ENCODE measurements around the gene ANKRD13D. TPM values are rescaled to one million over a fixed set of nuclear protein-coding genes. Genes with fewer than 3 reads are reported as not detected.

The ANKRD13D gene
- total RNA-seq, 1 experiment from 2014 or later = 58.9 TPM

DNA sequence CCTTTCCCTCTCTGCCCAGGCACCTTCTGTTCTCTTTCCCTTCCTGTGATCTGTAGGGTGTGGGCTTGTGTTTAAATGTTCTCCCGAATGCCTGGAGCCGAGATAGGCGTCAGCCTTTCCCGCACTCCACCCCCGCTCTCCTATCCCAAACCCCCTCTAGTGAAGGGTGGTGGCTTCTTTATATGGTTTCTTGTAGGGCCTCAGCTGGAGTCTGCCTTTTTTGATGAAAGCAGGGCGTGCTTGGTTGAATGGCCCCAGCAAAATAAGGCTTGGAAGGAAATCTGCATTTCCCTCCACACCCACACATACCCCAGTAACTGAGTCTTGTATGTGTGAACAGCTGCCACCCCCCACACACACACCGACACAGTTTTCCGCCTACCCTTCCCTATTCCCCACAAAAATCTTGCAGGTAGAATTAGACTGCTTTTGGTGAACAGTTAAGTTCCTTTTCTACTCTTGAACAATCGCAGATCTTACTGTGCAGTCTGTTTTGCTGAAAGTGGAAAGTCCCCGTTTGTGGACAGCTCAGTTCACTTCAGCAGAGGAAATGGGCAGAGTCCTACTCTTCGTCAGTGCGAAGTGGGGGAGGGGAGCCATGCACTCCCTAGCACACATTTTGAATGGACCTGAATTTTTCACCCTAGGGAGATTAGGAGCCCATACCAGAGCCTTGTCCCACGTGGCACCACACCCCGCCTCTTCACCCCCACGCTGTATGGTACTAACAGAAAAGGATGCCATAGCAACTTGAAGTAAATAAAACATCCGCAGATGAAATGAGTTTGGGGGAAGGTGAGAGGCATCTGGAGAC is 48.3 kb upstream of the ANKRD13D start:
- Histone ChIP-seq H3K36me3 (ENCODE audit: low read depth, low read length) (peaks cover 37% of the 10 kb centered on the region), H3K9ac (ENCODE audit: low read length) (peak overlapping the region; percentile 98), H4K20me1 (ENCODE audit: low read length) (peaks cover 46% of the 10 kb centered on the region), H3F3A (ENCODE audit: low read length, unreplicated experiment) (peaks cover 12% of the 10 kb centered on the region), H3K4me3 (ENCODE audit: low read length) (peak overlapping the region; percentile 89), H2AFZ (ENCODE audit: low read length) (no peak overlapping the region), H3K4me1 (ENCODE audit: insufficient read depth, low read length) (peaks cover 29% of the 10 kb centered on the region), H3K9me3 (ENCODE audit: low read length) (no peaks in the 10 kb centered on the region), H3K4me2 (ENCODE audit: low read length) (peak overlapping the region; percentile 94), H3K27ac (ENCODE audit: low read length) (peak overlapping the region; percentile 86), H3K9me2 (replicated peaks; ENCODE audit: low read length) (no peaks in the 10 kb centered on the region), H3K27me3 (ENCODE audit: low read length) (no peaks in the 10 kb centered on the region), H3K79me2 (ENCODE audit: low read length) (peaks cover 76% of the 10 kb centered on the region)
- BruUV-seq (replicated peaks) = TSS peak; percentile 78
- TF ChIP-seq EZH2phosphoT487 (IDR thresholded peaks at IDR 0.05; ENCODE audit: borderline replicate concordance, low read length) (no peak), CTCF (conservative IDR thresholded peaks at IDR 0.05; ENCODE audit: low read depth, low read length) (no peak)
- intact Hi-C loops (cut with micrococcal nuclease) = loop anchor here (2.0 to 10.0 kb wide), 2 partner anchors 120 to 186 kb away; partner anchors contain the start of gene RHOD
- peak; percentile 84 for DNase-seq
- CTCF ChIA-PET = interaction anchor here (1.2 kb wide), 1 partner anchor 122 kb away, joined by 4 read pairs; the partner anchor contains the start of gene KDM2A
- peak; percentile 16 for ATAC-seq
- POLR2A ChIA-PET (ENCODE audit: unreplicated experiment) = interaction anchor here (0.5 kb wide), 1 partner anchor 378 kb away, joined by 3 read pairs; no protein-coding TSS in a partner anchor

DNA sequence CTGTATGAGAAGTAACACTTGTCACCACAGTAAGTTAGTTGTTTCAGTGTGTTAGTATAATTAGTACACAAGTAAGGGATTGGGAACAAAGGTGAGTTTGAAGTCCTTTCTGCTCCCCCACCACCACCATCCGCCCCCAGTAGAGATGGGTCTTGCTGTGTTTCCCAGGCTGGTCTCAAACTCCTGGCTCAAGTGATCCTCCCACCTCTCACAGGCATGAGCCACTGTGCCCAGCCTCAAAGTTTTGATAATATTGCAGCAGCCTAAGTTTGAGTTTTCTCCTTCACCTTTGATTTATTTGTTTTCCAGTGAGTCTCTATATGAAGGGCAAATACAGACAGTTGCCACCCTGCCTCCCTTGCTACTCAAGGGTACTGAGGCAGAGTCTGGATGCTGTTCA is 46.6 kb upstream of the ANKRD13D start:
- POLR2A ChIA-PET (ENCODE audit: unreplicated experiment) = no interaction called here

More for the DNA sequence above, 46.6 kb upstream of the ANKRD13D start:
- peaks cover 52% of the 10 kb centered on the region for H4K20me1 ChIP-seq (ENCODE audit: low read length)
- peak overlapping the region; percentile 98; the same call in 1 of the 2 replicates for H3K9ac ChIP-seq (ENCODE audit: low read length)
- TF ChIP-seq CTCF (conservative IDR thresholded peaks at IDR 0.05; ENCODE audit: low read depth, low read length) (no peak), EZH2 (IDR thresholded peaks at IDR 0.05; ENCODE audit: low read length, unreplicated experiment) (no peak), EZH2phosphoT487 (IDR thresholded peaks at IDR 0.05; ENCODE audit: borderline replicate concordance, low read length) (no peak)
- DNase-seq (no peak), ATAC-seq (no peak)
- no peak overlapping the region for H2AFZ ChIP-seq (ENCODE audit: low read length)
- H3K4me3 ChIP-seq (ENCODE audit: low read length) = peak overlapping the region; percentile 89
- H3K79me2 ChIP-seq (ENCODE audit: low read length) = peaks cover 80% of the 10 kb centered on the region
- peaks cover 5% of the 10 kb centered on the region for H3F3A ChIP-seq (ENCODE audit: low read length, unreplicated experiment)
- H3K27ac ChIP-seq (ENCODE audit: low read length) = no peak overlapping the region
- H3K9me2 ChIP-seq (replicated peaks; ENCODE audit: low read length) = no peaks in the 10 kb centered on the region
- no peaks in the 10 kb centered on the region for H3K9me3 ChIP-seq (ENCODE audit: low read length)
- BruUV-seq (replicated peaks) = no TSS peak
- H3K27me3 ChIP-seq (ENCODE audit: low read length) = no peaks in the 10 kb centered on the region
- CTCF ChIA-PET = no interaction called here
- peaks cover 52% of the 10 kb centered on the region for H3K36me3 ChIP-seq (ENCODE audit: low read depth, low read length)
- peaks cover 44% of the 10 kb centered on the region for H3K4me1 ChIP-seq (ENCODE audit: insufficient read depth, low read length)
- intact Hi-C loops (cut with micrococcal nuclease) = loop anchor here (10.0 kb wide), 1 partner anchor 188 kb away; the partner anchor contains the start of gene RHOD
- peak overlapping the region; percentile 94 for H3K4me2 ChIP-seq (ENCODE audit: low read length)
